GM12878 (cell line): Measurements from ENCODE around the gene PFN2. TPM values are rescaled to one million over a fixed set of nuclear protein-coding genes. Genes with fewer than 3 reads are reported as not detected.
A peak's percentile ranks its signal among the peaks of the same experiment; 100 is the strongest.

ENCODE experiments used
- ATAC-seq: fragments of 200-7000 bp; cut with Tn5 transposase; 3 replicates; pipeline ENCODE4 v1.9.1; 2020; ENCODE audit warnings: mild to moderate bottlenecking, moderate library complexity
- BruUV-seq: library from RNA; stranded (reverse); fragments of 400-500 nt; replicated peaks from 2 replicates; lab custom pipeline; 2021; lab: Mats Ljungman, UMichigan
- CTCF ChIA-PET: fragments of 300-600 bp; sonication (Branson Sonifier 250); formaldehyde crosslinking; extraction: SDS; loops from one replicate; lab custom pipeline; 2021; ENCODE audit warnings: inconsistent platforms; lab: Yijun Ruan, JAX
- POLR2A ChIA-PET: fragments of 350-600 bp; formaldehyde crosslinking; extraction: SDS; loops from one replicate; lab custom pipeline; 2021; ENCODE audit warnings: inconsistent platforms; lab: Charles Lee
- RAD21 ChIA-PET: fragments of 300-600 bp; sonication (Branson Sonifier 250); formaldehyde crosslinking; loops from one replicate; lab custom pipeline; 2023; ENCODE audit warnings: antibody characterized with exemption; ENCODE audit not compliant: unreplicated experiment; lab: Charles Lee
- SMC1A ChIA-PET: fragments of 300-600 bp; sonication (Branson Sonifier 250); formaldehyde crosslinking; loops from one replicate; lab custom pipeline; 2023; ENCODE audit not compliant: unreplicated experiment, uncharacterized antibody; lab: Charles Lee
- DNase-seq: peaks from one replicate; pipeline ENCODE4 v3.0.0-alpha.2; 2011; ENCODE audit warnings: low read depth, low spot score
- FAIRE-seq: peaks from 3 replicates; lab custom pipeline; 2011; peaks lifted over from hg19 to GRCh38; lab: Jason Lieb, UNC
- H2AFZ ChIP-seq: 2 replicates; pipeline ENCODE4 v1.6.0; 2011; ENCODE audit warnings: low read depth, low read length, control low read depth; ENCODE audit not compliant: control insufficient read depth
- H3K27ac ChIP-seq: 2 replicates; pipeline ENCODE4 v1.5.1; 2011; ENCODE audit warnings: control low read depth; ENCODE audit not compliant: control insufficient read depth, insufficient read depth
- H3K27me3 ChIP-seq, 2 experiments: replicated peaks in 1 of 2; 2 replicates each; pipeline versions ENCODE4 v1.6.0 to v1.6.1; 2011; ENCODE audit warnings: low read length in 1 of 2; ENCODE audit not compliant: control insufficient read depth in 2 of 2, insufficient read depth in 2 of 2
- H3K36me3 ChIP-seq, 2 experiments: 2 replicates each; pipeline ENCODE4 v1.5.1; 2011; ENCODE audit warnings: low read length in 1 of 2; ENCODE audit not compliant: control insufficient read depth in 2 of 2, insufficient read depth in 2 of 2
- H3K4me1 ChIP-seq: 2 replicates; pipeline ENCODE4 v1.6.1; 2011; ENCODE audit warnings: mild to moderate bottlenecking, low read length, moderate library complexity, mixed read lengths; ENCODE audit not compliant: control insufficient read depth, insufficient read depth
- H3K4me2 ChIP-seq: 2 replicates; pipeline ENCODE4 v1.6.0; 2011; ENCODE audit warnings: control low read depth; ENCODE audit not compliant: control insufficient read depth, insufficient read depth
- H3K4me3 ChIP-seq: fragments of 200-600 bp; sonication (generic); 2 replicates; pipeline ENCODE4 v1.5.1; 2016
- H3K79me2 ChIP-seq: 2 replicates; pipeline ENCODE4 v1.6.0; 2011; ENCODE audit warnings: low read length; ENCODE audit not compliant: control insufficient read depth, insufficient read depth
- H3K9ac ChIP-seq: 2 replicates; pipeline ENCODE4 v1.8.0; 2011; ENCODE audit warnings: low read length, control low read depth, mixed read lengths; ENCODE audit not compliant: control insufficient read depth, insufficient read depth
- H3K9me3 ChIP-seq: replicated peaks from 3 replicates; pipeline ENCODE4 v1.5.1; 2011; ENCODE audit warnings: mild to moderate bottlenecking, low read length; ENCODE audit not compliant: control insufficient read depth, insufficient read depth
- H4K20me1 ChIP-seq: 2 replicates; pipeline ENCODE4 v1.6.0; 2011; ENCODE audit not compliant: control insufficient read depth, insufficient read depth
- HDAC2 ChIP-seq: fragments of 200-600 bp; sonication (generic); IDR thresholded peaks from 2 replicates; pipeline ENCODE4 v1.6.1; 2017
- RAD51 ChIP-seq: fragments of 450-650 bp; IDR thresholded peaks from 2 replicates; pipeline ENCODE4 v1.6.1; 2016; ENCODE audit warnings: moderate library complexity, mild to moderate bottlenecking, inconsistent platforms
- SPI1 ChIP-seq: IDR thresholded peaks from 2 replicates; pipeline ENCODE4 v1.6.1; 2011; ENCODE audit warnings: low read depth, mild to moderate bottlenecking, low read length, moderate library complexity, borderline replicate concordance; ENCODE audit not compliant: insufficient read depth
- WGBS: methylation state at CpG from one replicate; pipeline ENCODE4 v1.1.6; 2016; ENCODE audit warnings: low lambda C conversion rate; ENCODE audit not compliant: insufficient replicate concordance, insufficient coverage; ENCODE audit errors: missing lambda C conversion rate; 5-methylcytosine and 5-hydroxymethylcytosine counted together
- in situ Hi-C: fragments of 300-500 bp; cut with MboI; formaldehyde crosslinking; loops from 9 replicates; pipeline ENCODE4 v1.14.3; 2018; ENCODE audit warnings: mixed read lengths
- intact Hi-C: fragments of 100-400 bp; cut with micrococcal nuclease; formaldehyde crosslinking; loops from one replicate; pipeline ENCODE4 v1.14.2; 2022; ENCODE audit not compliant: unreplicated experiment
- polyA plus RNA-seq, 11 experiments: library from polyadenylated mRNA; depleted of rRNA in 4 of 11; unstranded in 6 of 11; stranded (reverse) in 5 of 11; fragments of >200 nt; fragmentation: Nextera tagmentation in 4 of 11; fragmentation: Illumina TruSeq in 1 of 11; extraction: Ambion mirVana in 4 of 11; extraction: Trizol in 1 of 11; gene quantifications; 1 replicate in 1 of 11; 2 replicates in 10 of 11; pipeline versions ENCODE4 v1.2.1 to v1.2.3, GENCODE V29; 2011 to 2016; ENCODE audit warnings: inconsistent platforms in 2 of 11, missing spikeins in 2 of 11, low read depth in 1 of 11
- total RNA-seq, 4 experiments: library from RNA; depleted of rRNA in 3 of 4; stranded (reverse); fragments of >200 nt in 3 of 4; fragmentation: Illumina TruSeq in 1 of 4; extraction: Trizol in 1 of 4; gene quantifications; 2 replicates each; pipeline versions ENCODE4 v1.2.1 to v1.2.3, GENCODE V29; 2013 to 2021
- TF ChIP-seq, protein P1 (sequence below): IDR thresholded peaks from 2 replicates; pipeline ENCODE4 v1.6.1; 2012; ENCODE audit warnings: improper control_type of control experiment, low read depth, low read length; ENCODE audit not compliant: insufficient replicate concordance
- TF ChIP-seq, protein P2 (sequence below): IDR thresholded peaks from 2 replicates; pipeline ENCODE4 v1.6.1; 2011; ENCODE audit warnings: mild to moderate bottlenecking, low read depth, low read length, moderate library complexity; ENCODE audit not compliant: insufficient replicate concordance

PFN2 gene
- total and polyA plus RNA-seq, 10 of the 15 experiments (the other 5 are each of a cell fraction or from before 2014, with no cell fraction given) = 3.1 to 78.9 (median 5.3) TPM

DNA sequence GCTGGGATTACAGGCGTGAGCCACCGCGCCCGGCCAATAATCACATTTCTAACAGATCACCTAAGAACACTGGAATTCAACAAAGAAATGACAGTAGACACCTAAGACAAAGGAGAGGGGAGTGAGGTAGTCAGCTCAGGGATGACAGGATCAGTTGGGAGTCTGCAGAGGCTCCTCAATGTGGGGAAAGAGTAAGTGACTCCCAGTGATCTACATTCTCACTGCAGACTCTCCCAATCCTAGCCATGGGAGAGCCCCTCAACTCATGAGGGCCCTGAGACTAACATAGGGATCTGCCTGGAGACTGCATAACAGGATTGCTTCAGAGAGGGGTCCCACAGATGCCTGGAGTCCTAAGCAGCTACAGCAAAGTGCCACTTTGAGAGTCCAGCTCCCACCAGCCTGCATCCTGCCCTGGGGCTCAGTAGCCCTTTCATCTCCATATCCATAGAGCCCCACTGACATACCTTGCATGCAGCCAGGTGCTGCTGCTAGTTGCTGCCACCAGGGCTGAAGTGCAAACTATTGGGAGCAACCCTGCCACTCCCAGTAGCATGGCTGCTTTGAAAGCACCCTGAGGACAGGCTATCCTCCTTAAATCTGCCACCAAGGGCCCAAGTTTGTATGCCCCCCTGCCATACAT lies 21.8 kb upstream of the PFN2 start (continued):
- TF ChIP-seq, protein P1, sequence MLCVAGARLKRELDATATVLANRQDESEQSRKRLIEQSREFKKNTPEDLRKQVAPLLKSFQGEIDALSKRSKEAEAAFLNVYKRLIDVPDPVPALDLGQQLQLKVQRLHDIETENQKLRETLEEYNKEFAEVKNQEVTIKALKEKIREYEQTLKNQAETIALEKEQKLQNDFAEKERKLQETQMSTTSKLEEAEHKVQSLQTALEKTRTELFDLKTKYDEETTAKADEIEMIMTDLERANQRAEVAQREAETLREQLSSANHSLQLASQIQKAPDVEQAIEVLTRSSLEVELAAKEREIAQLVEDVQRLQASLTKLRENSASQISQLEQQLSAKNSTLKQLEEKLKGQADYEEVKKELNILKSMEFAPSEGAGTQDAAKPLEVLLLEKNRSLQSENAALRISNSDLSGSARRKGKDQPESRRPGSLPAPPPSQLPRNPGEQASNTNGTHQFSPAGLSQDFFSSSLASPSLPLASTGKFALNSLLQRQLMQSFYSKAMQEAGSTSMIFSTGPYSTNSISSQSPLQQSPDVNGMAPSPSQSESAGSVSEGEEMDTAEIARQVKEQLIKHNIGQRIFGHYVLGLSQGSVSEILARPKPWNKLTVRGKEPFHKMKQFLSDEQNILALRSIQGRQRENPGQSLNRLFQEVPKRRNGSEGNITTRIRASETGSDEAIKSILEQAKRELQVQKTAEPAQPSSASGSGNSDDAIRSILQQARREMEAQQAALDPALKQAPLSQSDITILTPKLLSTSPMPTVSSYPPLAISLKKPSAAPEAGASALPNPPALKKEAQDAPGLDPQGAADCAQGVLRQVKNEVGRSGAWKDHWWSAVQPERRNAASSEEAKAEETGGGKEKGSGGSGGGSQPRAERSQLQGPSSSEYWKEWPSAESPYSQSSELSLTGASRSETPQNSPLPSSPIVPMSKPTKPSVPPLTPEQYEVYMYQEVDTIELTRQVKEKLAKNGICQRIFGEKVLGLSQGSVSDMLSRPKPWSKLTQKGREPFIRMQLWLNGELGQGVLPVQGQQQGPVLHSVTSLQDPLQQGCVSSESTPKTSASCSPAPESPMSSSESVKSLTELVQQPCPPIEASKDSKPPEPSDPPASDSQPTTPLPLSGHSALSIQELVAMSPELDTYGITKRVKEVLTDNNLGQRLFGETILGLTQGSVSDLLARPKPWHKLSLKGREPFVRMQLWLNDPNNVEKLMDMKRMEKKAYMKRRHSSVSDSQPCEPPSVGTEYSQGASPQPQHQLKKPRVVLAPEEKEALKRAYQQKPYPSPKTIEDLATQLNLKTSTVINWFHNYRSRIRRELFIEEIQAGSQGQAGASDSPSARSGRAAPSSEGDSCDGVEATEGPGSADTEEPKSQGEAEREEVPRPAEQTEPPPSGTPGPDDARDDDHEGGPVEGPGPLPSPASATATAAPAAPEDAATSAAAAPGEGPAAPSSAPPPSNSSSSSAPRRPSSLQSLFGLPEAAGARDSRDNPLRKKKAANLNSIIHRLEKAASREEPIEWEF = no peak
- TF ChIP-seq RAD51 = no peak
- TF ChIP-seq, protein P2, sequence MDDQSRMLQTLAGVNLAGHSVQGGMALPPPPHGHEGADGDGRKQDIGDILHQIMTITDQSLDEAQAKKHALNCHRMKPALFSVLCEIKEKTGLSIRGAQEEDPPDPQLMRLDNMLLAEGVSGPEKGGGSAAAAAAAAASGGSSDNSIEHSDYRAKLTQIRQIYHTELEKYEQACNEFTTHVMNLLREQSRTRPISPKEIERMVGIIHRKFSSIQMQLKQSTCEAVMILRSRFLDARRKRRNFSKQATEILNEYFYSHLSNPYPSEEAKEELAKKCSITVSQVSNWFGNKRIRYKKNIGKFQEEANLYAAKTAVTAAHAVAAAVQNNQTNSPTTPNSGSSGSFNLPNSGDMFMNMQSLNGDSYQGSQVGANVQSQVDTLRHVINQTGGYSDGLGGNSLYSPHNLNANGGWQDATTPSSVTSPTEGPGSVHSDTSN = no peak

DNA sequence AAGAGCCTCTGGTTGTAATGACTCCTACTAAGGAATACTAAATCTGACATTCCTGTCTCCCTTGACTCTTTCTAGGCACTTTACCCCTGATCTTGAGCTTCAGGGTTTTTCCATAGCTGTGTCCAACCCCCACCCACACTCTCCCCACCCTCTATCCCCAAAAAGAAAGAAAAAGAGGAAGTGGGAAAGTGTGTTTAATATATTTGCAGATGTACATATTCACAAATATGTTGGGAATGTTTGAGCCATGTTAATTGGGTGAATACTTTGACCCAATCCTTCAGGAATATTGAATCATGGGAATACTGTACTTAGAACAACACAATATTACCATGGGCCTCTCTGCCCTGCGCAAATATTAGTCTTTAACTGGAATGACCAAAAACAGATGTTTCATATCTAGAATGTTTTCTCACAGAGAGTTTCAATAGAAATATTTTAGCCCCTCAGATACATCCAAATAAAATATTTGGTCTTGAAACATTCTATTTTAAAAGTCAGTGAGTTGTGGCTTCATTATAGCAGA lies 19.8 kb upstream of the PFN2 start:
- intact Hi-C loops (no loop called here), in situ Hi-C loops (no loop called here)
- FAIRE-seq (no peak), DNase-seq (no peak), ATAC-seq (no peak)
- TF ChIP-seq SPI1 (peak; percentile 47; the same call in 1 of the 2 replicates), HDAC2 (no peak)
- BruUV-seq = no TSS peak
- no peak overlapping the region for H2AFZ ChIP-seq
- no peak overlapping the region for H3K27ac ChIP-seq
- no peaks in the 10 kb centered on the region for H4K20me1 ChIP-seq
- CTCF ChIA-PET = no interaction called here
- H3K36me3 ChIP-seq = no peaks in the 10 kb centered on the region
- no peak overlapping the region for H3K4me3 ChIP-seq
- 100% methylated on average over 1 of the region's 1 CpG for WGBS
- SMC1A ChIA-PET = interaction anchor here (1.0 kb wide), 1 partner anchor 23 kb away, joined by 4 read pairs; no protein-coding TSS in a partner anchor
- H3K4me1 ChIP-seq = no peaks in the 10 kb centered on the region
- H3K27me3 ChIP-seq = no peaks in the 10 kb centered on the region
- POLR2A ChIA-PET = no interaction called here
- no peak overlapping the region for H3K4me2 ChIP-seq
- RAD21 ChIA-PET = no interaction called here
- no peaks in the 10 kb centered on the region for H3K79me2 ChIP-seq
- H3K9me3 ChIP-seq = no peaks in the 10 kb centered on the region; the same call in 2 of the 3 replicates
- no peak overlapping the region for H3K9ac ChIP-seq
